ENCODE data around the gene ACTN1.
A peak's percentile ranks its signal among the peaks of the same experiment; 100 is the strongest.

DNA sequence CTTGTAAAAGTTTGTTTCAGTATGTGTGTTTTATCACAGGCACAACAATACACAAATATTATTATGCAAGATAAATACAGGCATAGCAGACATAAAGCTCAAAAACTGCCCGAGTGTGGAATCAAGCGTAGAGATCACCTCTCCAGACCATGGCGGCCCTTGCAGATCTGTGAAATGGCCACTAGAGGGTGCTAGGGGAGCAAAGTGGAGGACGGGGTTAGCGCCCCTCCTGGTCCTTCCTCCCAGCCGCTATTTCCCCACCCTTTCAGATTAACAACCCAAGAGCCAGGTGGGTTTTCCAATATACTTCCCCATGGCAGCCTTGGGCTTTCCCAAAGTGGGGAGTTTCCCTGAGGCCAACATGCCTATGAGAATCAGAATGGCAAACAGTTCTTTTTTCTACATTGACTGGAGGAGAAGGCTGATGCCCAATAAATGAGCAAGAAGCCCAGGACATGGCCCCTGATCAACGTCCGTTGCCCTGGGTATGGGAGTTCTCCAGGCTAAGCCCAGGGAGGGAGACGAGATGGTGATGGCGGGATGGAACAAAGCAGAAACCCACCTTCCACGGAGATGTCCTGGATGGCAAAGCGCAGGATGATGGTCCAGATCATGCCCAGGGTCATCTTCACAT, 67.4 kb downstream of the ACTN1 start:
- TF ChIP-seq, protein P1, sequence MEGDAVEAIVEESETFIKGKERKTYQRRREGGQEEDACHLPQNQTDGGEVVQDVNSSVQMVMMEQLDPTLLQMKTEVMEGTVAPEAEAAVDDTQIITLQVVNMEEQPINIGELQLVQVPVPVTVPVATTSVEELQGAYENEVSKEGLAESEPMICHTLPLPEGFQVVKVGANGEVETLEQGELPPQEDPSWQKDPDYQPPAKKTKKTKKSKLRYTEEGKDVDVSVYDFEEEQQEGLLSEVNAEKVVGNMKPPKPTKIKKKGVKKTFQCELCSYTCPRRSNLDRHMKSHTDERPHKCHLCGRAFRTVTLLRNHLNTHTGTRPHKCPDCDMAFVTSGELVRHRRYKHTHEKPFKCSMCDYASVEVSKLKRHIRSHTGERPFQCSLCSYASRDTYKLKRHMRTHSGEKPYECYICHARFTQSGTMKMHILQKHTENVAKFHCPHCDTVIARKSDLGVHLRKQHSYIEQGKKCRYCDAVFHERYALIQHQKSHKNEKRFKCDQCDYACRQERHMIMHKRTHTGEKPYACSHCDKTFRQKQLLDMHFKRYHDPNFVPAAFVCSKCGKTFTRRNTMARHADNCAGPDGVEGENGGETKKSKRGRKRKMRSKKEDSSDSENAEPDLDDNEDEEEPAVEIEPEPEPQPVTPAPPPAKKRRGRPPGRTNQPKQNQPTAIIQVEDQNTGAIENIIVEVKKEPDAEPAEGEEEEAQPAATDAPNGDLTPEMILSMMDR (IDR thresholded peaks at IDR 0.05 in 4 of 5, conservative IDR thresholded peaks at IDR 0.05 in 1 of 5), result peak; percentile 89 to 98 (median 94)
- TF ChIP-seq POLR2A (IDR thresholded peaks at IDR 0.05), result no peak
